GM18526 (cell line): ENCODE results near the gene EGFLAM.

ENCODE experiments used
- POLR2A ChIP-seq: IDR thresholded peaks from 3 replicates; pipeline ENCODE4 v1.6.1; 2011; ENCODE audit not compliant: insufficient read length; ENCODE audit errors: extremely low read depth

The EGFLAM gene

DNA sequence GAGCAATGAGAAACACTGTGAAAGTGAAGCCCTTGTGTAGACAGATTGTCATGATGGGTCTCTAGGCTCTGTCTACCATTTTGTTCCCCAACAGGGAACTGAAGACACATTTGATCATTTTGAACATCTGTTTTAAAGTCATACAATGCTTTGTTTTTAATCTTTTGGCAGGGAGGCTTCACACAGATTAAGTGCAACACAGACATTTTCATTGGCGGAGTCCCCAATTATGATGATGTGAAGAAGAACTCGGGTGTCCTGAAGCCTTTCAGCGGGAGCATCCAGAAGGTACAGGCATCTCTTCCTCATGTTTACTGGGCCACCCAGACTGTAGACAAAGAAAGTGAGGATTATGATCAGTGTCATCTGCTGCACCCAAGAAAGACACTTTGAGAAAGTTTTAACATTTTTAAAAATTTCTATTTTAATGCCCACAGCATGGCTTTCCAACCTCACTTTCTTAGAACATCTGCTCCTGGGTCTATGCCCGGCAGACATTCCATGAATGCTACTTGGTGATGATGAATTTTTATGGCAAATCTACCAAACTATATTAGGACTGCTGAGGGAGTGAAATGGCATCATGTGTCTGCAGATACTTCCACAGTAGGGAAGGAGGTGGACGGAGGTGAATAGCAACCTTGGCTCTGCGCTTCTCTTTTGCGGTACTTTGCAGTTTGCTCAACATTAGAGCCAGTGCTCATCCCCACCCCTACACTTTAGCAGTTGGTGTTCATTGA, 176.8 kb downstream of the EGFLAM start:
- TF ChIP-seq POLR2A, result no peak

DNA sequence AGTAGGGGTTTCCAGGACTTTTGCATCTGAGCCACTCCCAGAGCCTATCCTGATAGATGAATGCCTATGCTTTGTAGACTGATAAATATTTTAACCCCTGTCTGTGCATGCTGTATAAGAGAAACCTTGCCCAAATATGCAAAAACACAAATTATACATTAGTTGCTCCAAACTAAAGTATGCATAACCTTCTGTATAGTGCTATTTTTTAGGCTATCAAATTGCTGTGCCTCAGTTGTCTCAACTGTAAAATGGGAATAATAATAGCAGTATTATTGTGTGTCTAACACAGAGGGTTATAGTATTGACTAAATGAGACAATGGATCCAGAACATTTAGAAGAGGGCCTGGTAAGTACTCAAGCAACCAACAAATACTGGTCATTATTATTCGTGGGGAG, 180.4 kb downstream of the EGFLAM start:
- no peak for TF ChIP-seq POLR2A

DNA sequence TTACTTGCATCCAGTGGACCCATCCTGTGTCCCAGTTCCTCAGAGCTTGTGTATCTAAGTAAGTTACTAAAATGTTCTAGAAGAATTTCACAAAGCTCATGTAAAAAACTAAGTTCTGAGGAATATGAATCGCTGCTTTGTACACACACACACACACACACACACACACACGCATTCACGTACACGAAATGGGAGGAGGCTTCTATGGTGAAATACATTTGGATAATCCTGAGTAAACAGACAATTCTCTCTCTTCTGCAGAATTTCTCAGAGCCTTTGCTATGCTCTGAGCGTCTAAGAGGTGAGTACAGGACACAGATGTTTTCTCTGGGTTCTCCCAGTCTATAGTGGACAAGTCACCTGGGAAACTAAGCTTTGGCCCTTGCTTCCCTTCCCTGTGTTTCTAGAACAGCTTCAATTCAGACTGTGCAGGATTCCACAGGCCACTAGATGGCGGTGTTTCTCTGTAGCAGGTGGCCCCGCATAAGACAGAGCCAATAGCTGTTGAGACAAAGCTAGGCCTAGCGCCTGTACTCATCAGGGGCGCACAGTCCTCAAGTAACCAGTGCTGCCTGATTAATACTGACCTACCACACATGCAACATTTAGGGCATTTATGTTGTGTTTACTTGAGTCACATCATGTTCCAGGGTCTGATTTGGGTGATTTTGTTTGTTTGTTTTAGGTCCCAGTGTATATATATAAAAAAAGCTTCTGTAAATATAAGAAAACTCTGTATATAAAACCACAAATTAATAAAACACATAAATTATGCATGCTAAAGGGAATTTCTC, 183.3 kb downstream of the EGFLAM start:
- no peak for TF ChIP-seq POLR2A

DNA sequence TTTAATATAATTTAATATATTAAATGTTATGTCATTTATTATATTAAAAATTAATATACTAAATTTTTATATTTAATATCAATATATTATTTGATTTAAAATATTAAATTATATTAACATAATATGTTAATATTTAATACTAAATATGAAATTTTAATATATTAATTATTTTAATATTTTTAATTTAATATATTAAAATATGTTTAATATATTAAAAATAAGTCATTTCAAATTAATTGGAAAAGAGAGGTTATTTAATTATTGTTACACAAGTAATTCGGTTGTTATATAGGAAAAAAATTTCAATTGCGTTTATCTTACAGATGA, 183.9 kb downstream of the EGFLAM start:
- TF ChIP-seq POLR2A, result no peak

DNA sequence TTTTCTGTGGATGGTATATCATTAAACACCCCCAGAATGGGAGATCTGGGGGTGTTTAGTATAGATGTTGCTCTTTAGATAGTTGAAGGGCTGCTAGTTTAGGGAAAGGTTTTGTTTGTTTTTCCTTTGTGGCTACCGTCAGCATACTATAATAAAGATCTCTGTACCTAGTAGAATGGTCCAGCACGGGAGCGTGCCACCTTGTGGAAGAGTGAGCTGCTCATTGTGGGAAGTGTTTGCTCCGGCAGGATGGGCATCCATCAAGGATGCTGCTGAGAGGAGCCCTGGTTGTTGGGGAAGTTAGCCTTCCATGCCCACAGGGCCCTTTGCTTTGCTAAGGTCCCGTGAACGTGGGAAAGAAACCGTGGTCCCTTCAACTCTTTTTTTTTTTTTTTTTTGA, 185.0 kb downstream of the EGFLAM start:
- no peak for TF ChIP-seq POLR2A

DNA sequence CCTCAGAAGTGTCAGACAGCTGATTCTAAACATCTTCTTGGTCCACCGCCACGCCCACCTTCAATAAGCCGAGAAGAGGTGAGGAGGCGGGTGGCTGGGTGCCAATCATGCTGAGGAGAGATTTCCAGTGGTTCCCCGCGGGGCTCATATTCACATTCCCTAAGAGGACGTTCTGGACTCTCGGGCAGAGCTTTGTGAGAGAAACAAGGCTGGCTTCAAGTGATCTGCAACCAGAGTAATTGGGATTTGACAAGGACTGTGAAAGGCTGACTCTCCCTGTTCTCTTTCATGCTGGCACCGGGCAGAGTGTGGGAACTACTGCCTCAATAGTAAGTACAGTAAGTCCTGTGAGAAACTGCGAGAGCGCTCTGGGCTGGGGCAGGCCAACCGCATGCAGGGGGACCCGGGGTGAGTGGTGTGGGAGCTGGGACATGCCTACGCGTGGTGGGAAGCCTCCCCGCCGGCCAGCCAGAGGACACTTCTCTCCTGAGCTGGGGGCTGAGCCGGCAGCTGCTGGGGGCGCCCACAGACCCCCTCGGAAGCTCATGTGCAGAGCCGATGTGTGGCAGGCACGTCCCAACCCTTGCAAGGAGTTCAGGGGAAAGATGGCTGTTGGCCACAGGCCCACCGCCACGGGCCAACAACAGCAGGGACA, 187.1 kb downstream of the EGFLAM start:
- TF ChIP-seq POLR2A, result no peak

DNA sequence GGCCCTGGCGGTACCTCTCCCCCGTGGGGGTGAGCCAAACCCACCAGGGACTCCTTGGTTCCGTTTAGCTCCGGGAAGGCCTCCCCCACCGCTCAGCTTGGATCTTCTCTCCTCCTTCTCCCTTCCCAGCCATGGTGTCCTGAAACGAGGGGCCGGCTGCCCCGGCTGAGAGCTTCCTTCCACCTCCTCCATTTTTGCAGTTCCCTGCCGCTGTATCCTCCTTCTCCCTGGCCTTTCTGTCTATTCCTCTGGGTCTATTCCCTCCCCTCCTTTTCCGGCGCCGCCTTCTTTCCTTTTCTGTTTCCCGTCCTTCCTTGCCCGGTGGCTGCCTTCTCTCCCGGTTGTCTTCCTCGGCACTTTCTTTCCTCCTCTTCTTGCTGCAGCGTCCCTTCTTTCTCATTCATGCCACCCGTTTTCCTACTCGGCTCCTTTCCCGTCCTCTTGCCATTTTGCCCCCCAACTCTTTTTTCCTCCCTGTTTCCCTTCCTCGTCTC, 187.7 kb downstream of the EGFLAM start:
- no peak for TF ChIP-seq POLR2A

DNA sequence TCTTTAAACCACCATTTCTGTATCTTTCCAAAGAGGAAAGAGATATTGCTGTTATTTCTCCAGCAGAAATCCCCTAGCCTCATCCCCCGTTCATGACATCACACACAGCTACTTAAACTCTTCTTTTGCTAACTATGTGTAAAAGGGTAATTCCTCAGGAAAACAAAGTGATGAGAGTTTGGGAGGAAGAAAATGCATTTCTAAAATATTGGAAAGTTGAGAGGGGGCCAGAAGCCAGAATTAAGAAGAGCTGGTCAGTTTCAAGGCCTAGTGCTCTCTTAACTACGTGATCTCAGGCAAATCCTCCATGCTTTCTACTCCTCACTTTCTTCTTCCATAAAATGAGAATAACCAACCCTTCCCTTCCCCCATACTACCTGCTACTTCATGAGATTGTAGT, 188.7 kb downstream of the EGFLAM start:
- no peak for TF ChIP-seq POLR2A

DNA sequence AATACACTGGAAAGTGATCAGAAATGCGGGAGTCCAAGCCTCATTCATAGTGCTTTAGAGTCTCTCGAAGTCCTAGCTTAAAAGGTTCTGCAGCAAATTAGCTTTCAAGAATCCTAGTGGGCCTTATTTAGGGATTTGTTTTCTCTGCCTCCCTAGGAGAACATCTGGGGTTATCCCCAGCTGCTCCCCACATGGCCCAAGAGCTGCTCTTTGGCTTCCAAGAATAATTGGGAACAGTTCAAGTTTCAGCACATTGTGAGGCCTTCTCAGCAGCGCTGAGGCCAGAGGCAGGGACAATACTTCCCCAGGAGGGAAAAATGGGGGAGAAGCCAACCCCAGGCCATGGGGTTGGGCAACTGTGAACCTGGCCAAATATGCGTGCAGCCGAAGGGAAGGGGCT, 189.4 kb downstream of the EGFLAM start:
- TF ChIP-seq POLR2A, result no peak

DNA sequence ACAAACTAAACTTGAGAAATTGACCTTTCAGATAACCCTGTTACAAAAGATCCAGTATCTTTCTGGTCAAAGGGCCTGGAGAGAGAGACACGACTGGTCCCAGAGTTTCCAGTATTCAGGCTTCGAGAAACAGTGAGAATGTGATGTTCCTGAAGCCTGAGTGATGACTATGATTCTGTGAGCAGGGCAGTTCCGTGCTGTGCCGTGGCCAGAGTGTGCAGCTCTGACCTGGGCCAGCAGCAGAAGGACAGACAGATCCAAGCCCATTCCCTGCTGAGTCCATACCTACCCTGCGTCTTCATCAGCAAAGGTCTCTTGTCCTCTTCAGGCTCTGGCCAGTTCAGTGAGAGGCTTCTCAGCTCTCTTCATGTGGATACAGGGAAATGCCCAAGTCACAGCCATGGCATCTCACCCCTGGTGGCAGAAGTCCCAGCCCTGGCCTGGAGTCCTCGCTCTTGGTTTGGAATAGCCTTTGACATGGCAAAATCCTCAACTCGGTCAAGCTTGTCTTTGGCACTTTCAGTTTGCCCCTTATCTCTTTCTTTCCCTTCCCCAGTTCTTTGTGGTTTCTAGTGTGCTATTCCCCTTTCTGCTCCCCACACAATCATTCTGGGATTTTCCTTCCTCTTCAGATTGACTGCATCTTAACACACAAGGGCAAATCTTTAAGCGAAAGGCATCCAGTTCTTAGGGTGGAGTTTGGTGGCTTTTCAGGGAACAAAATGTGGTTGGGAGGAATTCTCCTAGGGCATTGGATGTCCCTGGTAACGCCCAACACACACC, 190.4 kb downstream of the EGFLAM start:
- no peak for TF ChIP-seq POLR2A

DNA sequence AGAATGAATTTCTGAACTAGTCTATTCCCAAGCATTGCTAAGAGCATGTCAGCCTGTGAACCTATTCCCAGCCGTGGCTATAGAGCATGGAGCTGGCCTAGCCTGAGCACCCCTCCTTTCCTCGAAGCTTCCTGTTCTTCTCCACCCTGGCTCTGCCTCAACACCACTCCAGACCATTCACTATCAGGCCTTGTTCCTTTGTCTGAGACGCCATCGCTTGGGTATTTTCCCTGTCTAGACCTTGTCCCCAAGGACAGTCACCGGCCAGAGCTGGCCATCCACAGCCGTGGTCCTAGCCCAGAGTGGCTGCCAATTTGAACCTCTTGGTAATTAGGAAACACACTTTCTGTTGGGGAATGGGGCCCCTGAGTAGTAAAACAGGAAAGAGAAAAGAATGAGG, 192.3 kb downstream of the EGFLAM start:
- no peak for TF ChIP-seq POLR2A

DNA sequence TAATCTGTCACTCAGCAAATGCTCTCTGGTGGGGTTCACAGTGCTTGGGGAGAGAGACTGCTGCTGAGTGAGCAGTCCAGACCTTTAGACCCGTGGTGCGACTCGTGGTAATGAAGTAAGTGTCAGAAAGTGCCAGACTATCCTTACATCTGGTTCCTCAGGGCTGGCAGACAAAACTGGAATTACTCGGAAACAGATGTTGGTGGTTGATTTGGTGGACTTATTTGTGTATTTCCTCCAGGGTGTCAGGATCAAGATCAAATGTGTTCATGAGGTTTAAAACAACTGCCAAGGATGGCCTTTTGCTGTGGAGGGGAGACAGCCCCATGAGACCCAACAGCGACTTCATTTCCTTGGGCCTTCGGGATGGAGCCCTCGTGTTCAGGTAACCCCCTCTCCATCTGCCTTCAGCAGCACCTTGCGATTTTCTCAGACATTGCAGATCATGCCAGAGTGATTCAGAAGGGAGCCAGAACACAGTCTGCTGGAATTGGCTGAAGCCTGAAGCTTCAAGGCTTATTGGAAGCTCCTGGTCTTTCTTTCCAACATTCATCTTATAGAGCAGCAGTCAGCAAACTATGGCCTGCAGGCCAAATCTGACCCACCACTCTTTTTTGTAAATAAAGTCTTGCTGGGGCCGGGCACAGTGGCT, 192.8 kb downstream of the EGFLAM start:
- TF ChIP-seq POLR2A, result no peak

DNA sequence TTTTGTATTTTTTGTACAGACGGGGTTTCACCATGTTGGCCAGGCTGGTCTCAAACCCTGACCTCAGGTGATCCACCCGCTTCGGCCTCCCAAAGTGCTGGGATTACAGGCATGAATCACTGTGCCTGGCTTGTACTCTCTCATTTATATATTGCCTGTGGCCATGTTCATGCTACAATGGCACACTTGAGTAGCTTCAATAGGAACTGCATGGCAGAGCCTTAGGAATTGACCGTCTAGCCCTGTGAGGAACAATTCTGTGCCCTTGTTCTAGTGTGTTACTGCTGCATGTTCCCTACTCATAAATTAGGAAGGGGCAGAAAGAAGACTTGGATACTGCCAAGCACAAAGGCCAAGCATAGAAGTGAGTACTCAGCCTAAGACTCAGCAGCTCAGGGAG, 193.8 kb downstream of the EGFLAM start:
- no peak for TF ChIP-seq POLR2A

DNA sequence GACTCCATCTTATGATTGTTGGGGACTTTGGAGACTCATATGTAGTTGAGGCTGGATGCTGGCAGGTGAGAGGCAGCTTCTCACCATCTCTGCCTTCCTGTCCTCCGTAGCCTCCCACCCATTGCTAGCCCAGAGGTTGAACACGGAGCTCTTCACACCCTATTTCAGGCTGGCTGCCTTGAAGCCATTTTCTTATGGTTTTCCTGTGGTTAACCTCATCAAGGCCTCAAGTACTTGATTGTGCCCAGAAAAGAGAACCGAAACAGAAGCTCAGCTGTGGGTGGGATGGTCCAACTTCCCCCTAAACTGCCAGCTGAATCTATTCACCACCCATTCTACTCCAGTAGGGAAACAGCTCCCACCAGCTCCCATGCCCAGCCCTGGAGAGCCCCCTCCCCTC, 195.1 kb downstream of the EGFLAM start:
- no peak for TF ChIP-seq POLR2A

DNA sequence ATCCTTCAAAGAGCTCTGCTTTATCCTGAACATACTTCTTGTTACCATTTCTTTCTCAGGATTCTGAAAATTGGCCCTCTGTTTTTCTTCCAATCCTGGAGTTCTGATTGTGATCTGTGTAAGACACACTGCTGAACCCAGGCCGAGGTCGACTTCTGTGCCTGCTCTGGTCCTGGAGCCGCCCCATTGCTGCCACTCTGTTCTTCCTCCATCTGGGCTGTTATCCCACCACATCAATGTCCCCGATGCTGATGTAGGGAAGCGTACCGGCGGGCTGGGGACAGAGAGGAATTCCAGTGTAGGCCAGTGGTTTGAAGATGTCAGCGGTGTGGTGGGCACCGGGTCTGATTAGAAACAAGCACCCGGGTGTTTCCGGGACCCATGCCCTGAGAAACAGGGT, 195.6 kb downstream of the EGFLAM start:
- TF ChIP-seq POLR2A, result no peak

DNA sequence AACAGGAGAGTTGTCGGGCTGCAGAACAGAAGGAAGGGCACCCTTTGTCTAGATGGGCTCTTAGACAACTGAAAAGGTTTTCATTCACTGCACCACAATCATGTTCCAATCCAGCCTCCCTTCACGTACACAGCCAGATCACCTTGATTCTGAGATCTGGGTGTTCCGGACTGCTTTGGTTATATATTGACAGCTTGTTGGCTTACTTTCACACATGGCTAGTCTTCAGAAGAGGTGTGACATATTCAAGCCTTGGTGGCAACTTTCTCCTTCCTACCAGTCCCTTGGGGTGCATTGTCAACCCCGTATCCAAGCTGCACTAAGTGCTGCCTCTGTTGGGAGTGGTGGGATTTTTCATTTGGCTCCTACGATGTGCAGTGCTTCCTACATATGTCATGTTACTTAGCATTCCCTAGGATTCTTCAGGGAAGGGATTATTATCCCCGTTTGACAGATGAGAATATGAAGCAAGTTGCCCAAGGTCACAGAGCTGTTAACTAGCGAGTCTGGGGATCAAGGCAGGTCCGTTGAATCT, 197.5 kb downstream of the EGFLAM start:
- TF ChIP-seq POLR2A, result no peak
